ENCODE data around the gene ZNRF2. TPM values are rescaled to one million over a fixed set of nuclear protein-coding genes. Genes with fewer than 3 reads are reported as not detected.
A peak's percentile ranks its signal among the peaks of the same experiment; 100 is the strongest.

The ZNRF2 gene
- total and polyA plus RNA-seq, 10 of the 15 experiments (the other 5 are each of a cell fraction or from before 2014, with no cell fraction given) = 1.2 to 20.4 (median 9.5) TPM

DNA sequence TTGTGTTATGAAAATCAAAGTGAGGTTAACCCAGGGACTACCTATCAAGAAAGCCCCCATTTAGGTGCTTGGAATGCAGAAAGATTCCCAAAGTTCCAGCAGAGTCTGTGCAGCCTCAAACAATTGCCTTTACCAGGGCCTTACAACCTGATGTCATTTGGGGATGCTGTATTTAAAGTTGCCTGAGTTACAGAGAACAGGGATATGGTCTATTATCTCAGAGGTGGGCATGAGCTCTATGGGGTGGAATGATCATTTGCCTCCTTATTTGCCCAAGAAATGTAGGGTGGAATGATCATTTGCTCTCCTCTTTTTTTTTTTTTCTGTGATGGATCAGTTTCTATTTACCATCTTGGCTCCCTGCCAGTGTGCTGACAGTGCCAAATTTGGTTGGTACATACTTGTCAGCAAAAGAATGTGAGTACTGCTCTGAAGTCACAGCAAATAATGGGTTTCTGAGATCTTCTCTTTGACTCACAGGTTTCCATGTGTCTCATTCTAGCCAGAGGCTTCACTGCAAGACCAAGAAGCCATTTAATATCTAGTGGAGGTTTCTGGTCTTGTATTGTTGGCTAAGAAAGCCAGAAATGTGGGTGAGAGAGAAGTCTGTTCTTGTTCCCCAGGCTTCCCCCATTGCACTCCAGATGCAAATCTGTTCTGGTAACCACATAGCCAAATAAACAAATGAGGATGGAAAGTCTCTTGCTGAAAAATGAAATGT is 45.5 kb upstream of the ZNRF2 start:
- Histone ChIP-seq H3K27ac (ENCODE audit: control insufficient read depth, insufficient read depth) (peak overlapping the region; percentile 9; the same call in 1 of the 2 replicates), H2AFZ (ENCODE audit: control insufficient read depth, low read depth, low read length) (no peak overlapping the region), H3K36me3 (ENCODE audit: control insufficient read depth in 2 of 2, insufficient read depth in 2 of 2, low read length in 1 of 2) (no peaks in the 10 kb centered on the region), H3K4me1 (ENCODE audit: control insufficient read depth, insufficient read depth, low read length) (peaks cover 27% of the 10 kb centered on the region), H4K20me1 (ENCODE audit: control insufficient read depth, insufficient read depth) (no peaks in the 10 kb centered on the region), H3K27me3 (replicated peaks in 1 of 2; ENCODE audit: control insufficient read depth in 2 of 2, insufficient read depth in 2 of 2, low read length in 1 of 2) (no peaks in the 10 kb centered on the region), H3K79me2 (ENCODE audit: control insufficient read depth, insufficient read depth, low read length) (no peaks in the 10 kb centered on the region), H3K9me3 (replicated peaks; ENCODE audit: control insufficient read depth, insufficient read depth, low read length) (no peaks in the 10 kb centered on the region; the same call in 1 of the 3 replicates), H3K4me2 (ENCODE audit: control insufficient read depth, insufficient read depth) (peak overlapping the region; percentile 52), H3K9ac (ENCODE audit: control insufficient read depth, insufficient read depth, low read length) (no peak overlapping the region), H3K4me3 (no peak overlapping the region; the same call in 1 of the 2 replicates)
- ATAC-seq (peak; percentile 83), DNase-seq (ENCODE audit: low read depth, low spot score) (peak; percentile 75), FAIRE-seq (no peak)
- in situ Hi-C loops (cut with MboI) (no loop called here), intact Hi-C loops (cut with micrococcal nuclease; ENCODE audit: unreplicated experiment) (loop anchor here (2.0 kb wide), 1 partner anchor 14 kb away; no protein-coding TSS in a partner anchor)
- CTCF ChIA-PET = interaction anchor here (0.8 to 2.2 kb wide), 7 partner anchors 12 to 77 kb away, joined by 3 to 8 read pairs (median 4); no protein-coding TSS in a partner anchor
- RAD21 ChIA-PET (ENCODE audit: unreplicated experiment) = interaction anchor here (0.6 to 3.1 kb wide), 13 partner anchors 11 to 76 kb away, joined by 3 to 17 read pairs (median 4); no protein-coding TSS in a partner anchor
- SMC1A ChIA-PET (ENCODE audit: uncharacterized antibody, unreplicated experiment) = interaction anchor here (0.6 to 3.8 kb wide), 23 partner anchors 9 to 72 kb away, joined by 3 to 14 read pairs (median 5); partner anchors contain the start of gene ZNRF2
- POLR2A ChIA-PET = interaction anchor here (0.5 to 1.0 kb wide), 3 partner anchors 45 to 61 kb away, joined by 3 to 4 read pairs (median 3); no protein-coding TSS in a partner anchor
- no TSS peak for BruUV-seq (replicated peaks)
- TF ChIP-seq IKZF1 (conservative IDR thresholded peaks at IDR 0.05) (0 out of 2 replicates have a peak, but pooled peaks have one; percentile 36), CHD4 (IDR thresholded peaks at IDR 0.05) (no peak), FOXM1 (IDR thresholded peaks at IDR 0.05; ENCODE audit: low read depth, low read length) (no peak), RAD51 (IDR thresholded peaks at IDR 0.05) (peak; percentile 18; the same call in 1 of the 2 replicates), MTA2 (IDR thresholded peaks at IDR 0.05; ENCODE audit: low read depth) (0 out of 2 replicates have a peak, but pooled peaks have one; percentile 31), FOXK2 (IDR thresholded peaks at IDR 0.05) (no peak), SREBF2 (IDR thresholded peaks at IDR 0.05; ENCODE audit: low read length) (no peak), PML (IDR thresholded peaks at IDR 0.05; ENCODE audit: low read length) (no peak), SMAD1 (IDR thresholded peaks at IDR 0.05; ENCODE audit: low read depth, partially characterized antibody) (peak; percentile 94), GABPA (IDR thresholded peaks at IDR 0.05; ENCODE audit: low read depth) (no peak), PAX5 (IDR thresholded peaks at IDR 0.05; ENCODE audit: borderline replicate concordance, low read depth, low read length) (peak; percentile 16; the same call in 1 of the 2 replicates), NBN (IDR thresholded peaks at IDR 0.05) (0 out of 2 replicates have a peak, but pooled peaks have one; percentile 24), POU2F2 (IDR thresholded peaks at IDR 0.05; ENCODE audit: borderline replicate concordance, low read depth, low read length) (peak; percentile 88; the same call in 2 of the 3 replicates), IKZF2 (IDR thresholded peaks at IDR 0.05) (peak; percentile 53 to 65; a peak in 2 of 4 replicates)
- TF ChIP-seq, protein P1, sequence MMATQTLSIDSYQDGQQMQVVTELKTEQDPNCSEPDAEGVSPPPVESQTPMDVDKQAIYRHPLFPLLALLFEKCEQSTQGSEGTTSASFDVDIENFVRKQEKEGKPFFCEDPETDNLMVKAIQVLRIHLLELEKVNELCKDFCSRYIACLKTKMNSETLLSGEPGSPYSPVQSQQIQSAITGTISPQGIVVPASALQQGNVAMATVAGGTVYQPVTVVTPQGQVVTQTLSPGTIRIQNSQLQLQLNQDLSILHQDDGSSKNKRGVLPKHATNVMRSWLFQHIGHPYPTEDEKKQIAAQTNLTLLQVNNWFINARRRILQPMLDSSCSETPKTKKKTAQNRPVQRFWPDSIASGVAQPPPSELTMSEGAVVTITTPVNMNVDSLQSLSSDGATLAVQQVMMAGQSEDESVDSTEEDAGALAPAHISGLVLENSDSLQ (IDR thresholded peaks at IDR 0.05) = no peak
- TF ChIP-seq, protein P2, sequence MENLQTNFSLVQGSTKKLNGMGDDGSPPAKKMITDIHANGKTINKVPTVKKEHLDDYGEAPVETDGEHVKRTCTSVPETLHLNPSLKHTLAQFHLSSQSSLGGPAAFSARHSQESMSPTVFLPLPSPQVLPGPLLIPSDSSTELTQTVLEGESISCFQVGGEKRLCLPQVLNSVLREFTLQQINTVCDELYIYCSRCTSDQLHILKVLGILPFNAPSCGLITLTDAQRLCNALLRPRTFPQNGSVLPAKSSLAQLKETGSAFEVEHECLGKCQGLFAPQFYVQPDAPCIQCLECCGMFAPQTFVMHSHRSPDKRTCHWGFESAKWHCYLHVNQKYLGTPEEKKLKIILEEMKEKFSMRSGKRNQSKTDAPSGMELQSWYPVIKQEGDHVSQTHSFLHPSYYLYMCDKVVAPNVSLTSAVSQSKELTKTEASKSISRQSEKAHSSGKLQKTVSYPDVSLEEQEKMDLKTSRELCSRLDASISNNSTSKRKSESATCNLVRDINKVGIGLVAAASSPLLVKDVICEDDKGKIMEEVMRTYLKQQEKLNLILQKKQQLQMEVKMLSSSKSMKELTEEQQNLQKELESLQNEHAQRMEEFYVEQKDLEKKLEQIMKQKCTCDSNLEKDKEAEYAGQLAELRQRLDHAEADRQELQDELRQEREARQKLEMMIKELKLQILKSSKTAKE (IDR thresholded peaks at IDR 0.05; ENCODE audit: low read depth, poor library complexity, severe bottlenecking) = peak; percentile 48
- TF ChIP-seq, protein P3, sequence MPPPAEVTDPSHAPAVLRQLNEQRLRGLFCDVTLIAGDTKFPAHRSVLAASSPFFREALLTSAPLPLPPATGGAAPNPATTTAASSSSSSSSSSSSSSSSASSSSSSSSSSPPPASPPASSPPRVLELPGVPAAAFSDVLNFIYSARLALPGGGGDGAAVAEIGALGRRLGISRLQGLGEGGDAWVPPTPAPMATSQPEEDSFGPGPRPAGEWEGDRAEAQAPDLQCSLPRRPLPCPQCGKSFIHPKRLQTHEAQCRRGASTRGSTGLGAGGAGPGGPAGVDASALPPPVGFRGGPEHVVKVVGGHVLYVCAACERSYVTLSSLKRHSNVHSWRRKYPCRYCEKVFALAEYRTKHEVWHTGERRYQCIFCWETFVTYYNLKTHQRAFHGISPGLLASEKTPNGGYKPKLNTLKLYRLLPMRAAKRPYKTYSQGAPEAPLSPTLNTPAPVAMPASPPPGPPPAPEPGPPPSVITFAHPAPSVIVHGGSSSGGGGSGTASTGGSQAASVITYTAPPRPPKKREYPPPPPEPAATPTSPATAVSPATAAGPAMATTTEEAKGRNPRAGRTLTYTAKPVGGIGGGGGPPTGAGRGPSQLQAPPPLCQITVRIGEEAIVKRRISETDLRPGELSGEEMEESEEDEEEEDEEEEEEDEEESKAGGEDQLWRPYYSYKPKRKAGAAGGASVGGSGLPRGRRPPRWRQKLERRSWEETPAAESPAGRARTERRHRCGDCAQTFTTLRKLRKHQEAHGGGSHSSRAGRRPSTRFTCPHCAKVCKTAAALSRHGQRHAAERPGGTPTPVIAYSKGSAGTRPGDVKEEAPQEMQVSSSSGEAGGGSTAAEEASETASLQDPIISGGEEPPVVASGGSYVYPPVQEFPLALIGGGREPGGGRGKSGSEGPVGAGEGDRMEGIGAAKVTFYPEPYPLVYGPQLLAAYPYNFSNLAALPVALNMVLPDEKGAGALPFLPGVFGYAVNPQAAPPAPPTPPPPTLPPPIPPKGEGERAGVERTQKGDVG (CRISPR knock-in tag; IDR thresholded peaks at IDR 0.05) = no peak

Measured in GM12878 (cell line).